Body of pancreas (tissue), 4 donors: Measurements from ENCODE around the gene MARK4.

Experiments used
- CTCF ChIP-seq, 7 experiments: fragments of 450-650 bp in 4 of 7; fragments of 200-600 bp in 3 of 7; sonication (generic) in 3 of 7; IDR thresholded peaks; one replicate each; pipeline ENCODE4 v1.5.1; 2016 to 2019; ENCODE audit warnings: antibody characterized with exemption in 7 of 7
- POLR2A ChIP-seq, 3 donors: fragments of 450-650 bp; IDR thresholded peaks; one replicate each; pipeline ENCODE4 v1.6.1; 2016; ENCODE audit warnings: antibody characterized with exemption in 3 of 3, mild to moderate bottlenecking in 2 of 3

GRCh38 chr19:45262570-45262969, 11.5 kb downstream of the MARK4 start:
- TF ChIP-seq CTCF (IDR thresholded peaks at IDR 0.05), result no peak
- no peak for TF ChIP-seq POLR2A (IDR thresholded peaks at IDR 0.05)
